GM19452 (cell line): ENCODE results near the gene ATP2C1.
A peak's percentile ranks its signal among the peaks of the same experiment; 100 is the strongest.

Source experiments
- ATAC-seq: cut with Tn5 transposase; IDR thresholded peaks from one replicate; pipeline ENCODE4 v1.9.1; 2021; ENCODE audit not compliant: unreplicated experiment

ATP2C1 gene

DNA sequence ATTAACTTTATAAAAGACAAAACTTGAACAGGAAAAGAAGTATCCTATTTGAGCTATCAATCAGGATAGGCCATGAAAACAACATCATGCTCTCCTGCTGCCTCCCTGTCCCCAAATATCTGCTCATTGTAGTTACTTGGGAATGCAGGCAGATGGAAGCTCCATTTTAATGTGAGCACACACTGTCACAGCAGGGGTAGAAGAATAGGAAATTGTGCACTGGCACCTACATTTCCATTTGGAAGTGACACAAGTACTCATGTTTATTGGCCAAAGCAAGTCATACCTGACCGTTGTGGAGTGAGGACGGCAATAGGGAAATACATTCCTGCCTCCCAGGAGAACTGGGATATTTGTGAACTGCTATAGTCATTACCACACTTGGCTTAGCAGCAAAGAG, 80.3 kb downstream of the ATP2C1 start:
- no peak for ATAC-seq

- ATAC-seq, result no peak
Observed at GRCh38 chr3:130975251-130975650, 81.4 kb downstream of the ATP2C1 start.

- ATAC-seq, result no peak
Observed at GRCh38 chr3:130976706-130977105, 82.8 kb downstream of the ATP2C1 start.

DNA sequence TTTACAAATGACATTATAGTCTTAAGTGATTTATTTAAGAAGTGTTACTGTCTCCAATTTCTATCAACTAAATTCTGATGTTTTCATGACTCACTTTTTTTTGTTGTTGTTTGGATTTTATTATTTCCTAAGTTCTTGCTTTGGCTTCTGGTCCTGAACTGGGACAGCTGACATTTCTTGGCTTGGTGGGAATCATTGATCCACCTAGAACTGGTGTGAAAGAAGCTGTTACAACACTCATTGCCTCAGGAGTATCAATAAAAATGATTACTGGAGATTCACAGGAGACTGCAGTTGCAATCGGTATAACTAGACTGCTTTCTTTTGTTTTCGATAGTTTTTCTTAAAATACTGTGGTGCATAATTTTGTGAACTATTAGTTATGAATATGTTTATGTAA, 85.2 kb downstream of the ATP2C1 start:
- no peak for ATAC-seq

DNA sequence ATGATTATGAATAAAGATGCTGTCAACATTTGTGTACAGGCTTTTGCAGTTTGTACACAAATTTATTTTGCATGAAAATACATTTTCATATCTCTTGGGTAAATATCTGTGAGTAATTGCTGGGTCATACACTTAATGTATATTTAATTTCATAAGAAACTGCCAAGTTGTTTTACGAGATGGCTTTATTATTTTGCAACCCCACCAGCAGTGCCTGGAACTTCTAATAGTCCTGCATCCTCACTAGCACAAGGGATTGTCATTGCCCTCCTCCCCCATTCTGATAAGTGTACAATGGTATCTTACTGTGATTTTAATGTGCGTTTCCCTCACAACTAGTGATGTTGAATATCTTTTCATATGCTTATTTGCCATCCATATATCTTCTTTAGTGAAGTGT, 87.6 kb downstream of the ATP2C1 start:
- no peak for ATAC-seq

- no peak for ATAC-seq
Observed at GRCh38 chr3:130990282-130990681, 96.4 kb downstream of the ATP2C1 start.

DNA sequence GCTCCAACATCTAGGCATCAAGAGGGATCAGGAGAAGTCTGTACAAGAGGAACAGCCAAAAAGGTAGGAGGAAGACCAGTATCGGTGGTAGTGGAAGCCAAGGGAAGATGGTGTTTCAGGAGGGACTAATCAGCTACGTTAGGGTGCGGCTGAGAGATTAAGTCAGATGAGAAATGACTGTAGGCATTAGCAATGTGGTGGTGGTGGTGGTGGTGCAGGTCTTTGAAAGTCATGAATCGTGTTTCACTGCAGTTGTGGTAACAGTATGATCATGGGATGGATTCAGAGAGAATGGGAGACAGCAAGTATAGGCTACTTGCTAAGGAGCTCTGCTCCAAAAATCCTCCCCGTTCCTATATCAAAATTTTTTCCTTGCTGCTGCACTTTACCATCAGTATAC, 97.2 kb downstream of the ATP2C1 start:
- no peak for ATAC-seq

DNA sequence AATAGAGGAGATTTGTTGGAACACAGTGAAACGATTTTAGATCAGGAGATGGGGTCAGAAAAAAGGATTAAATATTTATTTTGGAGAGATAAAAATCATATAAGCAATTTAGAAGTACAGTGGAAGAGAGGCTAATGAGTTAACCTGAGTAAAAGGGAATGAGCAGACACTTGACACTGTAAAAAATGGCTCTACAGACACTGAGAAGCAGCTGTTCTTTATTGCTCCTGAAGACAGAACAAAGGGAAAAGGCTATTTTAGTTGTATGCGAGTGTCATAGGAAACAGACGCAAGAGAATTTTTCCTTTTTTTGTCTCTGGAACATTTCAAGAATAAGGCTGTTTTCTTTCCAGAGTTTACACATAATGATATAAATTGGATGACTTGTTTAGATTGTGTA, 98.5 kb downstream of the ATP2C1 start:
- ATAC-seq, result no peak

DNA sequence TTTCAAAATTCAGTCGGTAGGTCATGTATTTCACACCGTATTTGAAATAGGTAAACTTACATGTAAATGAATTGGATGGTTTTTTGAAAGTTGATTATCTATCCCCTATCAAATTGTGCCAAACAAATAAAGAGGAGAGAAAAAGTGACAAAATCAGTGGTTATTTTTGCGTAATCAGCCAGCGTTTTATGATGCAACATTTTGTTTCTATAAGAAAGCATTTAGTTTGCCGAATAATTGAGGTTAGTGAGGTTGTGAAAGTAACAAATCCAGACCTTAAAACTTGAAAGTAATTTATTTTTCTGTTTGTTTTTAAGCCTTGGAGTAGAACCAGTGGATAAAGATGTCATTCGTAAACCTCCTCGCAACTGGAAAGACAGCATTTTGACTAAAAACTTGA, 103.4 kb downstream of the ATP2C1 start:
- no peak for ATAC-seq

- ATAC-seq, result no peak
Observed at GRCh38 chr3:131001071-131001470, 107.2 kb downstream of the ATP2C1 start.

GRCh38 chr3:131004603-131005002, 110.7 kb downstream of the ATP2C1 start:
- no peak for ATAC-seq

GRCh38 chr3:131007256-131007655, 113.4 kb downstream of the ATP2C1 start:
- no peak for ATAC-seq

DNA sequence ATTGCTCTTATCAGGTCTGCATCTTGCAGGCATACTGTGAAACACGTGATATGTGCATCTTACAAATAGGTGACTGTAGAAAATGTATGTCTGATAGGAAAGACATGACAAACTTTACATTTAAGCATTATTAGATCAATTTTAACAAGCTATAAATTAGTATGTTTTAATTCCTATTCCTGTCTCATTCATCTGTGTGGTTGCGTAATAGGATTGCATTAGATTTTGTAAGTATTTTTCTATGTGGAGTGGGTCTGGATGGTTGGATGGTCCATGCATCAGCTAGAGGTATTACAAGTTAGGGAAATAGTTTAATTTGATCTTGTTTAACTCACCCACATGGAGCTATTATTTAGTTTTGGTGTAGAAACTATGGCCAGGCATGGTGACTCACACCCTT, 113.9 kb downstream of the ATP2C1 start:
- no peak for ATAC-seq

GRCh38 chr3:131008326-131008725, 114.4 kb downstream of the ATP2C1 start:
- no peak for ATAC-seq

DNA sequence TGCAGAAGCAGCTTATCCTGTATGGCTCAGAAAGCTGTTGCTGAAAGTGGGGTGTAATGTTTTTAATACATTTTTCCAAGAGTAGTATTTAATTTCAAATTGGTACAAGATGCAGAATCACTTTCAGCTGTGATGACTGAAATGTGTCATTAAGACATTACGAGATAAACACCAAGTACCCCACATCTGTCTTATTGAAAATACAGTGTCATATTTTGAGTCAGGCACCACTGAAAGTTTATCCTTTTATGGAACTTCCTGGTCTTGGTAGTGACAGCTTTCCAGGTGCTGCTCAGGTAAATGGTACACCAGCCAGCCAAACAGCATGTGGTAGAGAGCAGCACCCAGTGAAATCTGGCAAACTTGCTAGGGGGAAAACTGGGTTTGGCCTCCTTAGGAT, 115.8 kb downstream of the ATP2C1 start:
- no peak for ATAC-seq

- ATAC-seq, result no peak
Observed at GRCh38 chr3:131018970-131019369, 125.1 kb downstream of the ATP2C1 start.

- ATAC-seq, result no peak
Observed at GRCh38 chr3:131020122-131020693, 126.3 kb downstream of the ATP2C1 start.

DNA sequence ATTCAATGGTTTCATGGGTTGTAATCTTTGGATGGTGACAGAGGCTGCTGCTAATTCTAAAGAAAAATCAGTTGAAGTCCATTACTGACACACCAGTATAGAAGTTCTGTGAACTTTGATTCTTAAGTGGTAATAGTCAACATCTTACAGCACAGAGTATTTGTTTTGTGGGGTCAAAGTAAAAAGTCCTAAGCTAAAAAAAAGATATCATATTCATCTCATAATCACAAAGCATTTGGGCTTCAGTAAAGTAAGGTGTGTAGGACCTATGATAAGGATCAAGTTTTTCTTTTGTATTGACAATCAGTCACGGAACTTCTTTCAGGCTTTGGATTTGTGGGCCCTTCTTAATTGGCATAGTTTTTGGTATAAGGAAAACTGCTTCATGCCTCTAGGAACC, 131.7 kb downstream of the ATP2C1 start:
- ATAC-seq, result no peak

- peak; percentile 97 for ATAC-seq
Observed at GRCh38 chr3:131026321-131027151, 132.7 kb downstream of the ATP2C1 start, which contains the start of the genes ASTE1 and NEK11. TSS of gene ASTE1 (minus strand) at chr3:131026825. CDS start at chr3:131025306, 1,519 bp downstream. TSS of gene NEK11 (plus strand) at chr3:131026877. CDS start at chr3:131029709, 2,832 bp downstream.

- no peak for ATAC-seq
Observed at GRCh38 chr3:131028844-131029243, 135.0 kb downstream of the ATP2C1 start.

GRCh38 chr3:131031660-131032059, 137.8 kb downstream of the ATP2C1 start:
- no peak for ATAC-seq

DNA sequence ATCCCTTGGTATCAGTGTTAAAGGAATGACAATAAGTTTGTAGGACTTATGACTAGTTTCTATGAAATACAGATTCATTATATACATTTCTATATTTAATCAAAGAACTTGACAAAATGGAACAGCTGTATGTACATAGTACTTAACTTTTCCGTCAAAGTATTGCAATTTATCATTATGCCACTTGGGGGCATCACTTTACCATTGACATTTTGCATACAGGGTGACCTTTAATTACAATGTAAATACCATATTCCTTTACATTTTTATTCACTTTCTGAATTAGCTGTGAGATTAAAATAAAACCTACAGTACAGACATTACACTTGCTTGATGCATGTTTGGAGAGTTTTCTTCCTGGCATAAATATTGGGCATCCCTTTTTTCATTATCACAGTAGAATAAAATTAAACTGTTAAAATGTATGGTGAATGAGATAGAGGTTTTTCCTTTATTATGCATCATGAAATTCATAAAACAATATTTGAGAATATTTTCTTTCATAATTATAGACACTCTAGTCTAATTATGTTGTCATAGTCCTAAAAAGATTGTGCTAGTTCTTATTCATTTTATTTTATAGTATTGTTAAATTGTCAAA, 139.7 kb downstream of the ATP2C1 start:
- peak; percentile 51 for ATAC-seq
